Endothelial cell of umbilical vein (primary cell): ENCODE data around the gene AKT3. TPM values are rescaled to one million over a fixed set of nuclear protein-coding genes. Genes with fewer than 3 reads are reported as not detected.
"Not testable (repeated sequence)": the region's sequence is repeated elsewhere in the genome, so short reads cannot be mapped to it uniquely, and the experiment has no call there.

Experiments
- BruUV-seq: library from RNA; stranded (reverse); fragments of 400-500 nt; replicated peaks from 2 replicates; lab custom pipeline; 2021; lab: Mats Ljungman, UMichigan
- CTCF ChIA-PET: fragments of 300-600, 350-600 bp; sonication (Branson Sonifier 250); formaldehyde crosslinking; loops from one replicate; lab custom pipeline; 2021; ENCODE audit warnings: antibody characterized with exemption, inconsistent platforms; lab: Charles Lee
- POLR2A ChIA-PET: fragments of 300-600, 350-600 bp; sonication (Branson Sonifier 250); formaldehyde crosslinking; loops from one replicate; lab custom pipeline; 2021; ENCODE audit warnings: antibody characterized with exemption, inconsistent platforms; lab: Charles Lee
- DNase-seq: peaks from one replicate; pipeline ENCODE4 v3.0.0-alpha.2; 2011; ENCODE audit warnings: low read depth, low spot score
- FAIRE-seq: peaks from 2 replicates; lab custom pipeline; 2011; peaks lifted over from hg19 to GRCh38; lab: Jason Lieb, UNC
- H2AFZ ChIP-seq: 2 replicates; pipeline ENCODE4 v1.6.0; 2012; ENCODE audit warnings: low read depth, low read length, control low read depth, inconsistent platforms
- H3K27ac ChIP-seq: 2 replicates; pipeline ENCODE4 v1.5.1; 2011; ENCODE audit warnings: low read depth, mild to moderate bottlenecking, control low read depth, low read length, moderate library complexity; ENCODE audit not compliant: insufficient read depth
- H3K27me3 ChIP-seq, 2 experiments: 2 replicates each; pipeline versions ENCODE4 v1.6.0 to v1.6.1; 2011; ENCODE audit warnings: low read length in 2 of 2, mixed read lengths in 1 of 2; ENCODE audit not compliant: control insufficient read depth in 2 of 2, insufficient read depth in 2 of 2
- H3K36me3 ChIP-seq, 2 experiments: 2 replicates in 1 of 2; 3 replicates in 1 of 2; pipeline ENCODE4 v1.5.1; 2011; ENCODE audit warnings: low read length in 2 of 2, mild to moderate bottlenecking in 1 of 2, moderate library complexity in 1 of 2; ENCODE audit not compliant: control insufficient read depth in 2 of 2, insufficient read depth in 2 of 2; ENCODE audit errors: extremely low read depth in 1 of 2
- H3K4me1 ChIP-seq: 3 replicates; pipeline ENCODE4 v1.5.1; 2011; ENCODE audit warnings: mild to moderate bottlenecking, low read length; ENCODE audit not compliant: control insufficient read depth, insufficient read depth; ENCODE audit errors: extremely low read depth
- H3K4me2 ChIP-seq: 2 replicates; pipeline ENCODE4 v1.6.1; 2011; ENCODE audit warnings: low read length, control low read depth, mixed read lengths; ENCODE audit not compliant: insufficient read depth
- H3K4me3 ChIP-seq, 3 experiments: fragments of 200-600 bp in 1 of 3; sonication (generic), shearing (Covaris generic) in 1 of 3; replicated peaks in 1 of 3; 2 replicates each; pipeline ENCODE4 v1.5.1; 2011 to 2016; ENCODE audit warnings: control low read depth in 3 of 3, low read length in 3 of 3, mild to moderate bottlenecking in 2 of 3, inconsistent platforms in 1 of 3, low read depth in 1 of 3, moderate library complexity in 1 of 3; ENCODE audit not compliant: insufficient read depth in 1 of 3
- H3K79me2 ChIP-seq: 2 replicates; pipeline ENCODE4 v1.6.0; 2012; ENCODE audit warnings: low read length, inconsistent platforms; ENCODE audit not compliant: control insufficient read depth, insufficient read depth
- H3K9ac ChIP-seq: replicated peaks from 2 replicates; pipeline ENCODE3; 2011; ENCODE audit warnings: low read length, control low read depth; ENCODE audit not compliant: insufficient read depth; ENCODE audit errors: extremely low read depth
- H3K9me1 ChIP-seq: replicated peaks from 3 replicates; pipeline ENCODE4 v1.6.0; 2011; ENCODE audit warnings: mild to moderate bottlenecking, low read length; ENCODE audit not compliant: control insufficient read depth, insufficient read depth; ENCODE audit errors: extremely low read depth
- H3K9me3 ChIP-seq: replicated peaks from 2 replicates; pipeline ENCODE4 v1.5.1; 2012; ENCODE audit warnings: low read length, inconsistent platforms; ENCODE audit not compliant: control insufficient read depth, insufficient read depth
- H4K20me1 ChIP-seq: replicated peaks from 2 replicates; pipeline ENCODE3; 2011; ENCODE audit warnings: mild to moderate bottlenecking, low read length; ENCODE audit not compliant: control insufficient read depth, insufficient read depth; ENCODE audit errors: extremely low read depth
- EZH2 ChIP-seq: IDR thresholded peaks from 2 replicates; pipeline ENCODE4 v1.6.1; 2012; ENCODE audit warnings: borderline replicate concordance, low read depth, mild to moderate bottlenecking, moderate library complexity, low read length, inconsistent platforms; ENCODE audit not compliant: severe bottlenecking
- FOS ChIP-seq: IDR thresholded peaks from 2 replicates; pipeline ENCODE4 v1.6.1; 2011; ENCODE audit warnings: mild to moderate bottlenecking, low read length, moderate library complexity, borderline replicate concordance; ENCODE audit not compliant: insufficient read depth
- GATA2 ChIP-seq: IDR thresholded peaks from 2 replicates; pipeline ENCODE4 v1.7.0; 2011; ENCODE audit warnings: low read depth, mild to moderate bottlenecking, moderate library complexity, mixed read lengths, low read length; ENCODE audit not compliant: insufficient read length, insufficient read depth
- JUN ChIP-seq: IDR thresholded peaks from 2 replicates; pipeline ENCODE4 v1.6.1; 2011; ENCODE audit warnings: borderline replicate concordance, low read depth; ENCODE audit not compliant: insufficient read length, insufficient read depth
- MYC ChIP-seq: IDR thresholded peaks from one replicate; pipeline ENCODE4 v1.6.1; 2011; ENCODE audit warnings: mild to moderate bottlenecking, low read depth, low read length
- POLR2A ChIP-seq: IDR thresholded peaks from 2 replicates; pipeline ENCODE4 v1.6.1; 2012; ENCODE audit warnings: low read depth, mild to moderate bottlenecking, control low read depth, low read length
- POLR2AphosphoS5 ChIP-seq: IDR thresholded peaks from 2 replicates; pipeline ENCODE4 v1.6.1; 2012; ENCODE audit warnings: low read depth, mild to moderate bottlenecking, control low read depth, low read length, moderate library complexity; ENCODE audit not compliant: insufficient read depth
- dilution Hi-C: fragments of 300-500 bp; cut with MboI; formaldehyde crosslinking; loops from one replicate; pipeline ENCODE4 v1.15.0; 2019; ENCODE audit warnings: low sequenced_read_pairs; ENCODE audit not compliant: extremely low pct_ligation_motif_present
- intact Hi-C: fragments of 100-400 bp; cut with micrococcal nuclease; formaldehyde crosslinking; loops from one replicate; pipeline ENCODE4 v1.10.0; 2022
- polyA plus RNA-seq, 4 experiments: library from polyadenylated mRNA; depleted of rRNA in 3 of 4; stranded (reverse) in 3 of 4; unstranded in 1 of 4; fragments of >200 nt; gene quantifications; 2 replicates each; pipeline versions ENCODE4 v1.2.1 to v1.2.3, GENCODE V29; 2011 to 2012; ENCODE audit warnings: missing spikeins in 1 of 4
- total RNA-seq: library from RNA; stranded (reverse); gene quantifications from 2 replicates; pipeline ENCODE4 v1.2.3, GENCODE V29; 2021
- TF ChIP-seq, protein P1 (sequence below): IDR thresholded peaks from 2 replicates; pipeline ENCODE4 v1.6.1; 2011; ENCODE audit not compliant: insufficient read depth, insufficient read length
- TF ChIP-seq, protein P2 (sequence below), 2 donors: IDR thresholded peaks; 1 replicate in 1 of 2; 2 replicates in 1 of 2; pipeline ENCODE4 v1.5.1; 2011; ENCODE audit warnings: low read length in 2 of 2, mild to moderate bottlenecking in 2 of 2, moderate library complexity in 2 of 2, control low read depth in 1 of 2, inconsistent platforms in 1 of 2, low read depth in 1 of 2; ENCODE audit not compliant: insufficient read depth in 1 of 2; ENCODE audit errors: extremely low read depth in 1 of 2

The AKT3 gene
- total and polyA plus RNA-seq, 2 donors (not counting 3 experiments of a cell fraction or from before 2014, with no cell fraction given) = 20.6 to 97.1 TPM

DNA sequence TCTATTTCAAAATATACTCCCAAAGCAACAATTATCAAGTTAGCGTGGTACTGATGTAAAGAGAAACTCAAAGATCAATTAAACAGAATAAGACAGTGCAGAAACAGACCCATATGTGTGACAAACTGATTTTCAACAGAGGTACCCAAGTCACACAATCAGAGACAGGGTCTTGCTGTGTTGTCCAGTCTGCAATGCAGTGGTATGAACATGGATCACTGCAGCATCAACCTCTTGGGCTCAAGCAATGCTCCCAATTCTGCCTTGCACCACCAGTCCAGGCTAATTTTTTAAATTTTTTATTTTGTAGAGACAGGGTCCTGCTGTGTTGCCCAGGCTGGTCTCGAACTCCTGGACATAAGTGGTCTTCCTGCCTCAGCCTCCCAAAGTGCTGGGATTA is 255.6 kb downstream of the AKT3 start:
- no peak overlapping the region for H3K4me3 ChIP-seq
- H3K9me1 ChIP-seq = no peaks in the 10 kb centered on the region
- no peaks in the 10 kb centered on the region for H3K9me3 ChIP-seq
- no peak for TF ChIP-seq GATA2
- TF ChIP-seq, protein P1, sequence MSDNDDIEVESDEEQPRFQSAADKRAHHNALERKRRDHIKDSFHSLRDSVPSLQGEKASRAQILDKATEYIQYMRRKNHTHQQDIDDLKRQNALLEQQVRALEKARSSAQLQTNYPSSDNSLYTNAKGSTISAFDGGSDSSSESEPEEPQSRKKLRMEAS = no peak
- TF ChIP-seq MYC = no peak
- TF ChIP-seq FOS = no peak
- TF ChIP-seq, protein P2, sequence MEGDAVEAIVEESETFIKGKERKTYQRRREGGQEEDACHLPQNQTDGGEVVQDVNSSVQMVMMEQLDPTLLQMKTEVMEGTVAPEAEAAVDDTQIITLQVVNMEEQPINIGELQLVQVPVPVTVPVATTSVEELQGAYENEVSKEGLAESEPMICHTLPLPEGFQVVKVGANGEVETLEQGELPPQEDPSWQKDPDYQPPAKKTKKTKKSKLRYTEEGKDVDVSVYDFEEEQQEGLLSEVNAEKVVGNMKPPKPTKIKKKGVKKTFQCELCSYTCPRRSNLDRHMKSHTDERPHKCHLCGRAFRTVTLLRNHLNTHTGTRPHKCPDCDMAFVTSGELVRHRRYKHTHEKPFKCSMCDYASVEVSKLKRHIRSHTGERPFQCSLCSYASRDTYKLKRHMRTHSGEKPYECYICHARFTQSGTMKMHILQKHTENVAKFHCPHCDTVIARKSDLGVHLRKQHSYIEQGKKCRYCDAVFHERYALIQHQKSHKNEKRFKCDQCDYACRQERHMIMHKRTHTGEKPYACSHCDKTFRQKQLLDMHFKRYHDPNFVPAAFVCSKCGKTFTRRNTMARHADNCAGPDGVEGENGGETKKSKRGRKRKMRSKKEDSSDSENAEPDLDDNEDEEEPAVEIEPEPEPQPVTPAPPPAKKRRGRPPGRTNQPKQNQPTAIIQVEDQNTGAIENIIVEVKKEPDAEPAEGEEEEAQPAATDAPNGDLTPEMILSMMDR (IDR thresholded peaks at IDR 0.05; ENCODE audit: extremely low read depth in 1 of 2, insufficient read depth in 1 of 2, low read depth in 1 of 2, low read length in 2 of 2) = no peak
- TF ChIP-seq EZH2 = no peak
- no peak for TF ChIP-seq POLR2A
- no peak for TF ChIP-seq POLR2AphosphoS5
- no peak for TF ChIP-seq JUN
- CTCF ChIA-PET = interaction anchor here (0.6 kb wide), 1 partner anchor 125 kb away, joined by 4 read pairs; no protein-coding TSS in a partner anchor
- no peak overlapping the region for H3K9ac ChIP-seq
- FAIRE-seq = no peak
- no peak overlapping the region for H3K4me2 ChIP-seq
- H4K20me1 ChIP-seq = no peaks in the 10 kb centered on the region
- dilution Hi-C loops = no loop called here
- no TSS peak for BruUV-seq
- intact Hi-C loops = no loop called here
- DNase-seq = no peak
- H3K27me3 ChIP-seq = no peaks in the 10 kb centered on the region
- H3K36me3 ChIP-seq = no peaks in the 10 kb centered on the region
- H3K4me1 ChIP-seq = peaks cover 2% of the 10 kb centered on the region
- no peak overlapping the region for H2AFZ ChIP-seq
- H3K27ac ChIP-seq = no peak overlapping the region
- POLR2A ChIA-PET = no interaction called here
- H3K79me2 ChIP-seq = no peaks in the 10 kb centered on the region

DNA sequence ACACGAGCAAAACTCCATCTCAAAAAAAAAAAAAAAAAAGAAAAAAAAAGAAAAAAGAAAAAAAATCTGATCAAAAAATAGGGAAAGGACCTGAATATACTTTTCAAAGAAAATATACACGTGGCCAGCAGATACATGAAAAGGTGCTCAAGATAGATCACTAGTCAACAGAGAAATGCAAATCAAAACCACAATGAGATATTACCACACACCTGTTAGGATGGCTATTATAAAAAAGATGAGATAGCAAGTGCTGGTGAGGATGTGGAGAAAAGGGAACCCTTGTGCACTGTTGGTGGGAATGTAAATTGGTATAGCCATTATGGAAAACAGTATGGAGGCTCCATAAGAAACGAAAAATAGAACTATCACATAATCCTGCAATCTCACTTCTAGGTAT is 260.8 kb downstream of the AKT3 start:
- H3K4me2 ChIP-seq, H3K4me3 ChIP-seq, FAIRE-seq, dilution Hi-C loops, H3K79me2 ChIP-seq, intact Hi-C loops, H3K4me1 ChIP-seq, BruUV-seq, POLR2A ChIA-PET, DNase-seq, H3K9ac ChIP-seq, H3K9me1 ChIP-seq, CTCF ChIA-PET, H3K9me3 ChIP-seq, H2AFZ ChIP-seq, H3K27ac ChIP-seq, H3K36me3 ChIP-seq, H4K20me1 ChIP-seq, H3K27me3 ChIP-seq: not testable (repeated sequence)
